Fibroblast of peridontal ligament (primary cell): ENCODE data around the gene SPINK1.
"Not testable (repeated sequence)": the region's sequence is repeated elsewhere in the genome, so short reads cannot be mapped to it uniquely, and the experiment has no call there.

Source experiments
- DNase-seq: peaks from one replicate; pipeline ENCODE4 v3.0.0-alpha.2; 2010; ENCODE audit errors: extremely low read depth

Gene SPINK1

GRCh38 chr5:147831465-147831864 lies at the start of gene SPINK1:
Gene SPINK1 (minus strand): TSS chr5:147831671. CDS start chr5:147831577, 94 bp downstream.
- no peak for DNase-seq

- no peak for DNase-seq
Measured at GRCh38 chr5:147880487-147880886, 49.0 kb upstream of the SPINK1 start.

GRCh38 chr5:147879784-147880183 lies 48.3 kb upstream of the SPINK1 start:
- DNase-seq, result no peak

- no peak for DNase-seq
Measured at GRCh38 chr5:147878066-147878759, 46.7 kb upstream of the SPINK1 start, which contains the start of gene SCGB3A2. Gene SCGB3A2 (plus strand): TSS chr5:147878711. CDS start chr5:147878804, 93 bp downstream.

GRCh38 chr5:147876626-147877025 lies 45.2 kb upstream of the SPINK1 start:
- no peak for DNase-seq

GRCh38 chr5:147876141-147876540 lies 44.7 kb upstream of the SPINK1 start:
- no peak for DNase-seq

GRCh38 chr5:147874910-147875367 lies 43.5 kb upstream of the SPINK1 start:
- DNase-seq, result no peak

- DNase-seq, result not testable (repeated sequence)
Measured at GRCh38 chr5:147874118-147874875, 42.8 kb upstream of the SPINK1 start.

- not testable (repeated sequence) for DNase-seq
Measured at GRCh38 chr5:147872744-147873435, 41.4 kb upstream of the SPINK1 start.

- not testable (repeated sequence) for DNase-seq
Measured at GRCh38 chr5:147871980-147872549, 40.6 kb upstream of the SPINK1 start.

GRCh38 chr5:147869892-147870291 lies 38.4 kb upstream of the SPINK1 start:
- not testable (repeated sequence) for DNase-seq

GRCh38 chr5:147869112-147869511 lies 37.6 kb upstream of the SPINK1 start:
- no peak for DNase-seq

- no peak for DNase-seq
Measured at GRCh38 chr5:147863454-147864158, 32.1 kb upstream of the SPINK1 start.

GRCh38 chr5:147860641-147861025 lies 29.2 kb upstream of the SPINK1 start:
- DNase-seq, result no peak

GRCh38 chr5:147859962-147860640 lies 28.6 kb upstream of the SPINK1 start:
- no peak for DNase-seq

GRCh38 chr5:147858565-147858964 lies 27.1 kb upstream of the SPINK1 start:
- no peak for DNase-seq

- DNase-seq, result peak; percentile 76
Measured at GRCh38 chr5:147857302-147858129, 26.0 kb upstream of the SPINK1 start.

- DNase-seq, result no peak
Measured at GRCh38 chr5:147856801-147857200, 25.3 kb upstream of the SPINK1 start.

- no peak for DNase-seq
Measured at GRCh38 chr5:147855774-147856069, 24.3 kb upstream of the SPINK1 start.
